Upper lobe of left lung (tissue), 4 donors: ENCODE results near the gene NTN1.

Experiments
- EP300 ChIP-seq, 4 donors: sonication (generic); formaldehyde crosslinking; IDR thresholded peaks; one replicate each; pipeline ENCODE4 v1.5.1; 2017; ENCODE audit warnings: antibody characterized with exemption in 4 of 4, control low read depth in 2 of 4
- POLR2A ChIP-seq, 4 donors: fragments of 450-650 bp; IDR thresholded peaks; one replicate each; pipeline ENCODE4 v1.5.1; 2016 to 2017; ENCODE audit warnings: antibody characterized with exemption in 4 of 4, mild to moderate bottlenecking in 2 of 4

DNA sequence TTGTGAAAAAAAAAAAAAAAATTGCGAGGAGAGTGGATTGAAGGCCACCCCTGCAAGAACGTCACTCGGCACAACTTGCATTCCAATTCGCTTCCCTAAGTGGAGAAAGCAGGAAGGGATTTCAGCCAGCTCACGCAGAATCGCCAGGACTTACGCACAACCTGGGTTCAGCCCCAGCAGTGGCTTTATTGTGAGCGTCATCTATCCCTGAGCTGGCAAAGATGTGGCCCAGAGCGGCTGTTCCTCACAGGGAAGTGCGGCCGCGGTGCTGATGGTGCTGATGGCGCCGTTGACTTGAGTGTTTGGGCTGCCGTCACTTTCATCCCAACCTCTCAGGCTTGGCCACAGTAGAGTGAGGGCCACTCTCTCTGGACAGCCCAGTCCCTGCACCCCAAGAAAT, 197.6 kb downstream of the NTN1 start:
- TF ChIP-seq POLR2A (IDR thresholded peaks at IDR 0.05) (no peak), EP300 (IDR thresholded peaks at IDR 0.05) (no peak)
